IPS-20b (cell line): ENCODE data around the gene UST.

ENCODE experiments used
- H3K27ac ChIP-seq: one replicate; pipeline ENCODE4 v1.5.1; 2013; ENCODE audit warnings: low read length
- H3K27me3 ChIP-seq: 2 replicates; pipeline ENCODE4 v1.6.1; 2013; ENCODE audit warnings: mild to moderate bottlenecking, low read length, inconsistent platforms; ENCODE audit not compliant: insufficient read depth
- H3K36me3 ChIP-seq: 2 replicates; pipeline ENCODE4 v1.6.1; 2013; ENCODE audit warnings: low read depth, mild to moderate bottlenecking, inconsistent platforms, low read length, moderate library complexity; ENCODE audit not compliant: insufficient read depth
- H3K4me1 ChIP-seq: 2 replicates; pipeline ENCODE4 v1.6.1; 2013; ENCODE audit warnings: mild to moderate bottlenecking, control low read depth, inconsistent platforms, low read length, moderate library complexity; ENCODE audit not compliant: insufficient read depth
- H3K4me3 ChIP-seq: 2 replicates; pipeline ENCODE4 v1.5.1; 2013; ENCODE audit warnings: mild to moderate bottlenecking, low read length, inconsistent platforms
- H3K9ac ChIP-seq: 2 replicates; pipeline ENCODE4 v1.6.1; 2013; ENCODE audit warnings: low read depth, mild to moderate bottlenecking, inconsistent platforms, low read length, moderate library complexity
- H3K9me3 ChIP-seq: 2 replicates; pipeline ENCODE4 v1.6.1; 2013; ENCODE audit warnings: mild to moderate bottlenecking, low read depth, low read length, inconsistent platforms; ENCODE audit not compliant: insufficient read depth

Gene UST

DNA sequence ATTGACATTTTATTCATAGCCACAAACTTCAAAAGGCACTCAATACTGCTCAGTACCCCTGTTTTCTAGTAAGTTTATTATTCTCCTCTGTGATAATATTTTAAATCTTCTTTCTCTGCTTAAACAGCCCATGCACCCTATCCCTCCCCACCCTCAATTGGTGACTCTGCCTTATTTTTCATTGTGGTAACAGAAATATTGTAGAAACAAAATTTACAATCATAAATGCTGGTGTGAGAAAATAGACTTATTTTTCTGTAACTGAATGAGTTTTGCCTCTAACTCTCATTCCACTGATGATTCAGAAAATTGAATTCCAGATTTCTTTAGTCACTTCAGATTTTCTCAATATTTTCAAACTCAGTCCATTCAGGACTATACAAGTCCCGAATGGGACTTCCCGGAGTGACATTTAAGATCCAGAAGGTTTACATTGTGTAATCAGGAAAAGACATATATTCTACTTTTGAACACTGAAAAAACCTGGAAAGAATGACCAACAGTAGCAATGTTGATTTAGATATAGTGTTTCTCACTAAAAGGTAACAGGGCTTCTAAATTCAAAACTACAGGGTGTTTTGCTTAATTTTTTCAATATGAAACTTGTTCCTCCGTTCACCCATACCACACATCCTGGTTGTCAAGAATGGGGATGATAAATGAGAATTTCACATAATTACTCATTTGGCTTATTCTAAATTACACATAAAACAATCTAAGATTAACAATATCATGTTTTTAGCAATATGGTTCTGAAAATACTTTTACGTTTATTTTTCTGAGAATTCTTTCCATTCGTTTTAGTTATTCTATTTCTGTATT is 34.8 kb upstream of the UST start:
- no peak overlapping the region for H3K27ac ChIP-seq
- H3K4me3 ChIP-seq: no peak overlapping the region
- no peaks in the 10 kb centered on the region for H3K27me3 ChIP-seq
- no peaks in the 10 kb centered on the region for H3K4me1 ChIP-seq
- no peaks in the 10 kb centered on the region for H3K36me3 ChIP-seq
- peaks cover 7% of the 10 kb centered on the region for H3K9me3 ChIP-seq
- H3K9ac ChIP-seq: no peak overlapping the region

- H3K27me3 ChIP-seq: no peaks in the 10 kb centered on the region
- no peaks in the 10 kb centered on the region; the same call in 1 of the 2 replicates for H3K4me1 ChIP-seq
- H3K27ac ChIP-seq: no peak overlapping the region
- H3K9ac ChIP-seq: no peak overlapping the region
- H3K4me3 ChIP-seq: no peak overlapping the region
- peaks cover 7% of the 10 kb centered on the region for H3K9me3 ChIP-seq
- no peaks in the 10 kb centered on the region for H3K36me3 ChIP-seq
Measured at GRCh38 chr6:148713033-148713738, 33.6 kb upstream of the UST start.

DNA sequence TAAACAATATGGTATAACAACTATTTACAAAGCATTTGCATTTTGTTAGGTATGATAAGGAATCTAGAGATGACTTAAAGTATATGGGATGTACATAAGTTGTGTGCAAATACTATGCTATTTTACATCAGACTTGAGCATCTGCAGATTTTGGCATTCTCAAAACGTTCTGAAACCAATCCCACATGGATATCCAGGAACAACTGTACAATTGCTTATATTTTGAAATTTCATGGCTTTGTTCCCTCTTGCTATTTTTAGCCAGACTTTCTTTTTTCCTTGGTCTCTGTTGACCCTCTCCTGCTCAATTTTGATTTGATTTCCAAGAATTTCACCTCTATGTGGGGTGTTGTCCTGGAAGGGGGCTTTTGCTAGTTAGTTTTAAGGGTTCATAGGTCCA is 32.9 kb upstream of the UST start:
- peaks cover 2% of the 10 kb centered on the region; the same call in 1 of the 2 replicates for H3K4me1 ChIP-seq
- no peak overlapping the region for H3K4me3 ChIP-seq

GRCh38 chr6:148716811-148717210 is 30.0 kb upstream of the UST start:
- Histone ChIP-seq H3K27ac (no peak overlapping the region), H3K36me3 (no peaks in the 10 kb centered on the region), H3K4me3 (no peak overlapping the region), H3K27me3 (no peaks in the 10 kb centered on the region), H3K9me3 (peaks cover 7% of the 10 kb centered on the region), H3K9ac (no peak overlapping the region), H3K4me1 (peaks cover 3% of the 10 kb centered on the region; the same call in 1 of the 2 replicates)

More for the DNA sequence above, 32.9 kb upstream of the UST start:
- Histone ChIP-seq H3K9me3 (peaks cover 7% of the 10 kb centered on the region), H3K27ac (no peak overlapping the region), H3K27me3 (no peaks in the 10 kb centered on the region), H3K36me3 (no peaks in the 10 kb centered on the region), H3K9ac (no peak overlapping the region)

- Histone ChIP-seq H3K9ac (no peak overlapping the region), H3K36me3 (no peaks in the 10 kb centered on the region), H3K27me3 (no peaks in the 10 kb centered on the region), H3K4me1 (peaks cover 3% of the 10 kb centered on the region; the same call in 1 of the 2 replicates), H3K4me3 (no peak overlapping the region), H3K27ac (no peak overlapping the region), H3K9me3 (peaks cover 7% of the 10 kb centered on the region; the same call in 1 of the 2 replicates)
Measured at GRCh38 chr6:148720406-148720805, 26.4 kb upstream of the UST start.

DNA sequence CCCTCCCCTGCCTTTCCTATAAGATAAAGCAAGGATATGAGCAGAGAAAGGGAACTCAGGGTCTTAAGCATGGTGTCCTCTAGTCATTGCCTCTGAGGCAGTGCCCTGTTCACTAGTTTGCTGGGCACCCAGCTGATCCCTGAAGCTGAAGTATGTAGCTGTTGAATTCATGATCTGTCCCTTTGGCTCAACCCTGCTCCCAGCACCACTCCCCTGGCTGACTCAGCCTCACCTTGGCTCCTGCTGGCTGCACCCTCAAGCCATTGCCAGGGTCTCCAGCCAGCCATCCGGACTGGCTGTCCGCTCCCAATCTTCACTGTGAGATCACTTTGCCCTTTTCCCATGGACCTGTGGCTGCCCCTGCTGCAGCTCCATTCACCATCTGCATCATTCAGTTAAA is 25.9 kb upstream of the UST start:
- no peaks in the 10 kb centered on the region for H3K27me3 ChIP-seq
- no peak overlapping the region for H3K27ac ChIP-seq
- H3K9me3 ChIP-seq: peaks cover 7% of the 10 kb centered on the region; the same call in 1 of the 2 replicates
- H3K36me3 ChIP-seq: no peaks in the 10 kb centered on the region
- H3K9ac ChIP-seq: no peak overlapping the region
- no peak overlapping the region for H3K4me3 ChIP-seq
- peaks cover 3% of the 10 kb centered on the region; the same call in 1 of the 2 replicates for H3K4me1 ChIP-seq

GRCh38 chr6:148723484-148723883 is 23.3 kb upstream of the UST start:
- no peaks in the 10 kb centered on the region for H3K36me3 ChIP-seq

DNA sequence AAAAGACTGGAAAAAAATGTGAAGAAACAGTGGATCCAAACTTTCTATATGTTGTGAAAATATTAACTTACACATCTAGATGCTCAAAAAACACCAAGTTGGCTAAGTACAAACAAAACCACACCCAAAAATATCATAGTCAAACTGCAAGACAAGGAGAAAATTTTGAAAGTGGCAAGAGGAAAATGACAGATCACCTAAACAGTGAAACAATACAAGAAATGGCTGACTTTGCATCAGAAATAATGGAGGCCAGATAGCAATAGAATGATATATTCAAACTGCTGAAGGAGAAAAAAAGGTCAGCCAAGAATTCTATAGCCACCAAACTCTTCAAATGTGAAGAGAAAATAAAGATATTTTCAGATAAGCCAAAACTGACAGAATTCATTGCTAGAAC is 22.4 kb upstream of the UST start:
- Histone ChIP-seq H3K4me3 (no peak overlapping the region), H3K4me1 (no peaks in the 10 kb centered on the region), H3K9me3 (peaks cover 7% of the 10 kb centered on the region; the same call in 1 of the 2 replicates), H3K27ac (no peak overlapping the region), H3K36me3 (no peaks in the 10 kb centered on the region), H3K27me3 (no peaks in the 10 kb centered on the region), H3K9ac (no peak overlapping the region)

More at GRCh38 chr6:148723484-148723883, 23.3 kb upstream of the UST start:
- 0 out of 2 replicates have a peak, but pooled peaks cover 3% of the 10 kb centered on the region for H3K4me1 ChIP-seq
- H3K9ac ChIP-seq: no peak overlapping the region
- peaks cover 7% of the 10 kb centered on the region; the same call in 1 of the 2 replicates for H3K9me3 ChIP-seq
- H3K27me3 ChIP-seq: no peaks in the 10 kb centered on the region
- H3K27ac ChIP-seq: no peak overlapping the region
- no peak overlapping the region for H3K4me3 ChIP-seq

GRCh38 chr6:148727104-148727503 is 19.7 kb upstream of the UST start:
- H3K27ac ChIP-seq: no peak overlapping the region
- H3K4me3 ChIP-seq: no peak overlapping the region
- H3K9ac ChIP-seq: no peak overlapping the region
- H3K36me3 ChIP-seq: no peaks in the 10 kb centered on the region
- peaks cover 7% of the 10 kb centered on the region; the same call in 1 of the 2 replicates for H3K9me3 ChIP-seq
- H3K4me1 ChIP-seq: no peaks in the 10 kb centered on the region
- no peaks in the 10 kb centered on the region for H3K27me3 ChIP-seq

GRCh38 chr6:148735989-148736388 is 10.8 kb upstream of the UST start:
- Histone ChIP-seq H3K27ac (no peak overlapping the region), H3K4me3 (no peak overlapping the region), H3K9me3 (no peaks in the 10 kb centered on the region), H3K9ac (no peak overlapping the region), H3K27me3 (no peaks in the 10 kb centered on the region), H3K4me1 (no peaks in the 10 kb centered on the region), H3K36me3 (no peaks in the 10 kb centered on the region)

- Histone ChIP-seq H3K9ac (no peak overlapping the region), H3K27ac (no peak overlapping the region), H3K4me3 (no peak overlapping the region), H3K4me1 (no peaks in the 10 kb centered on the region), H3K9me3 (no peaks in the 10 kb centered on the region), H3K27me3 (no peaks in the 10 kb centered on the region), H3K36me3 (no peaks in the 10 kb centered on the region)
Measured at GRCh38 chr6:148736774-148737412, 9.9 kb upstream of the UST start.
